GM12878 (cell line): ENCODE data around the gene AOPEP. TPM values are rescaled to one million over a fixed set of nuclear protein-coding genes. Genes with fewer than 3 reads are reported as not detected.

ENCODE experiments used
- ASH2L ChIP-seq: fragments of 300-600, 200-600 bp; sonication (generic); IDR thresholded peaks from 2 replicates; pipeline ENCODE4 v1.6.1; 2017; ENCODE audit warnings: low read depth, mild to moderate bottlenecking, borderline replicate concordance
- BACH1 ChIP-seq: fragments of 450-650 bp; IDR thresholded peaks from 2 replicates; pipeline ENCODE4 v1.6.1; 2017; ENCODE audit warnings: mild to moderate bottlenecking, borderline replicate concordance
- BHLHE40 ChIP-seq, 2 experiments: fragments of 450-650 bp in 1 of 2; IDR thresholded peaks; 2 replicates each; pipeline ENCODE4 v1.6.1; 2011 to 2017; ENCODE audit warnings: low read depth in 2 of 2, borderline replicate concordance in 1 of 2, improper control_type of control experiment in 1 of 2, low read length in 1 of 2, mild to moderate bottlenecking in 1 of 2
- CREM ChIP-seq: IDR thresholded peaks from 2 replicates; pipeline ENCODE4 v1.6.1; 2014; ENCODE audit warnings: antibody characterized with exemption, low read depth
- EED ChIP-seq: sonication (generic); IDR thresholded peaks from 2 replicates; pipeline ENCODE4 v1.6.1; 2016; ENCODE audit warnings: antibody characterized with exemption, low read depth
- EP300 ChIP-seq, 2 experiments: fragments of 150-350 bp in 1 of 2; IDR thresholded peaks; 2 replicates each; pipeline ENCODE4 v1.6.1; 2011 to 2012; ENCODE audit warnings: low read depth in 2 of 2, low read length in 2 of 2, borderline replicate concordance in 1 of 2, improper control_type of control experiment in 1 of 2, inconsistent platforms in 1 of 2; ENCODE audit not compliant: control insufficient read depth in 1 of 2
- EZH2 ChIP-seq: IDR thresholded peaks from 2 replicates; pipeline ENCODE4 v1.6.1; 2012; ENCODE audit warnings: low read depth, mild to moderate bottlenecking, control low read depth, inconsistent platforms, low read length, borderline replicate concordance; ENCODE audit not compliant: control insufficient read depth
- FOXM1 ChIP-seq: IDR thresholded peaks from 2 replicates; pipeline ENCODE4 v1.6.1; 2012; ENCODE audit warnings: low read depth, mild to moderate bottlenecking, inconsistent platforms, low read length, moderate library complexity
- HCFC1 ChIP-seq: fragments of 150-350 bp; IDR thresholded peaks from 2 replicates; pipeline ENCODE4 v1.6.1; 2014; ENCODE audit warnings: low read length
- JUNB ChIP-seq: IDR thresholded peaks from 2 replicates; pipeline ENCODE4 v1.6.1; 2016; ENCODE audit warnings: antibody characterized with exemption, mild to moderate bottlenecking
- NFIC ChIP-seq: IDR thresholded peaks from 2 replicates; pipeline ENCODE4 v1.6.1; 2012; ENCODE audit warnings: low read depth, mild to moderate bottlenecking, inconsistent platforms, low read length, moderate library complexity
- POLR2AphosphoS5 ChIP-seq: IDR thresholded peaks from 2 replicates; pipeline ENCODE4 v1.6.1; 2011; ENCODE audit warnings: mild to moderate bottlenecking, low read length, inconsistent platforms
- STAT1 ChIP-seq: fragments of 450-650 bp; conservative IDR thresholded peaks from 2 replicates; pipeline ENCODE4 v1.6.1; 2014; ENCODE audit warnings: antibody characterized with exemption, mild to moderate bottlenecking
- SUPT20H ChIP-seq: IDR thresholded peaks from 2 replicates; pipeline ENCODE4 v1.6.1; 2011; ENCODE audit warnings: low read depth, mild to moderate bottlenecking, low read length, moderate library complexity, borderline replicate concordance; ENCODE audit not compliant: control insufficient read depth
- YY1 ChIP-seq: IDR thresholded peaks from 2 replicates; pipeline ENCODE4 v1.6.1; 2011; ENCODE audit warnings: low read depth, mild to moderate bottlenecking, low read length
- ZSCAN29 ChIP-seq: fragments of 450-650 bp; IDR thresholded peaks from 2 replicates; pipeline ENCODE4 v1.6.1; 2017; ENCODE audit warnings: mild to moderate bottlenecking, moderate library complexity
- polyA plus RNA-seq, 11 experiments: library from polyadenylated mRNA; depleted of rRNA in 4 of 11; unstranded in 6 of 11; stranded (reverse) in 5 of 11; fragments of >200 nt; fragmentation: Nextera tagmentation in 4 of 11; fragmentation: Illumina TruSeq in 1 of 11; extraction: Ambion mirVana in 4 of 11; extraction: Trizol in 1 of 11; gene quantifications; 1 replicate in 1 of 11; 2 replicates in 10 of 11; pipeline versions ENCODE4 v1.2.1 to v1.2.3, GENCODE V29; 2011 to 2016; ENCODE audit warnings: inconsistent platforms in 2 of 11, missing spikeins in 2 of 11, low read depth in 1 of 11
- total RNA-seq, 4 experiments: library from RNA; depleted of rRNA in 3 of 4; stranded (reverse); fragments of >200 nt in 3 of 4; fragmentation: Illumina TruSeq in 1 of 4; extraction: Trizol in 1 of 4; gene quantifications; 2 replicates each; pipeline versions ENCODE4 v1.2.1 to v1.2.3, GENCODE V29; 2013 to 2021
- TF ChIP-seq, protein P1 (sequence below): IDR thresholded peaks from 2 replicates; pipeline ENCODE4 v1.6.1; 2012; ENCODE audit warnings: mild to moderate bottlenecking, low read depth, low read length
- TF ChIP-seq, protein P2 (sequence below): IDR thresholded peaks from 2 replicates; pipeline ENCODE4 v1.6.1; 2012; ENCODE audit warnings: low read length, inconsistent platforms

The AOPEP gene
- total and polyA plus RNA-seq, 10 of the 15 experiments (the other 5 are each of a cell fraction or from before 2014, with no cell fraction given) = 2.3 to 16.9 (median 10.1) TPM

DNA sequence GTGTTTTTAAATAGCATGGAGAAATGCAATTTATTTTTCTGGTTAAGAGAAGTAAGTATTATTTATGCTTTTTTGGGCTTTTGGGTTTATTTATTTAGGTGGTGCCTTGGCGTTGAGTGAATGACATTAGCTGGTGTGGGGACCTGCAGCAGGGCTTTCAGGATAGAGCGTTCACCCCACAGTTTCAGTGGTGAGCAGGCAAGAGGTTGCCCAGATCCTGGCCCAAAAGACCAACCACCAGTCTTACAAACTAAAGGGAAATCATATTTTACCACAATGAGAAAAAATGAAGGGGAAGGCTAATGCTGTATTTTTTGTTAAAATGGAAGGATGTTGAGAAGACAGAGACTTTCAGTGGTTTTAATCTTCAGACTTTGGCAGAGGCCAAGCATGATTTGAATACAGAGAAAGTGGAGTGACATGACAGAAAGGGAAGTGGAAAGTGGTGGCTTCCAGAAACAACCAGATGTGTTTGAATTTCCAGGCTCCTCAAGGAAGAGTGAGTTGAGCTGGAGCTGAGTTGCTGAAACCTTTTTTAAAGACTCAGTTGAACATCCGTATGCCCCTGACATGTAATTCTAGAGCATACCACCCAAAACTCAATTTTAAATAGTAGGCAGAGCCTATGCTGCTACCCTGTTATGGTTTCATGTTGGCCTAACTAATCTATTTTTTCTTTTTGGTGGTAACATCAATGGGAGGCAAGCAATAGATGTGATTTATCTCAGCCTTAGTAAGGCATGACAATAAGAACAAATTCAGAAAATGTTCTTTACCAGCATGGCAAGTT is 94.8 kb downstream of the AOPEP start (continued):
- no peak for TF ChIP-seq POLR2AphosphoS5
- no peak for TF ChIP-seq STAT1
- TF ChIP-seq BACH1 = no peak
- TF ChIP-seq ASH2L = no peak
- no peak for TF ChIP-seq CREM
- peak; percentile 44; the same call in 1 of the 2 replicates for TF ChIP-seq NFIC
- peak; percentile 86 for TF ChIP-seq EED
- TF ChIP-seq EZH2 = no peak
- 0 out of 2 replicates have a peak, but pooled peaks have one; percentile 7 for TF ChIP-seq YY1
- TF ChIP-seq, protein P1, sequence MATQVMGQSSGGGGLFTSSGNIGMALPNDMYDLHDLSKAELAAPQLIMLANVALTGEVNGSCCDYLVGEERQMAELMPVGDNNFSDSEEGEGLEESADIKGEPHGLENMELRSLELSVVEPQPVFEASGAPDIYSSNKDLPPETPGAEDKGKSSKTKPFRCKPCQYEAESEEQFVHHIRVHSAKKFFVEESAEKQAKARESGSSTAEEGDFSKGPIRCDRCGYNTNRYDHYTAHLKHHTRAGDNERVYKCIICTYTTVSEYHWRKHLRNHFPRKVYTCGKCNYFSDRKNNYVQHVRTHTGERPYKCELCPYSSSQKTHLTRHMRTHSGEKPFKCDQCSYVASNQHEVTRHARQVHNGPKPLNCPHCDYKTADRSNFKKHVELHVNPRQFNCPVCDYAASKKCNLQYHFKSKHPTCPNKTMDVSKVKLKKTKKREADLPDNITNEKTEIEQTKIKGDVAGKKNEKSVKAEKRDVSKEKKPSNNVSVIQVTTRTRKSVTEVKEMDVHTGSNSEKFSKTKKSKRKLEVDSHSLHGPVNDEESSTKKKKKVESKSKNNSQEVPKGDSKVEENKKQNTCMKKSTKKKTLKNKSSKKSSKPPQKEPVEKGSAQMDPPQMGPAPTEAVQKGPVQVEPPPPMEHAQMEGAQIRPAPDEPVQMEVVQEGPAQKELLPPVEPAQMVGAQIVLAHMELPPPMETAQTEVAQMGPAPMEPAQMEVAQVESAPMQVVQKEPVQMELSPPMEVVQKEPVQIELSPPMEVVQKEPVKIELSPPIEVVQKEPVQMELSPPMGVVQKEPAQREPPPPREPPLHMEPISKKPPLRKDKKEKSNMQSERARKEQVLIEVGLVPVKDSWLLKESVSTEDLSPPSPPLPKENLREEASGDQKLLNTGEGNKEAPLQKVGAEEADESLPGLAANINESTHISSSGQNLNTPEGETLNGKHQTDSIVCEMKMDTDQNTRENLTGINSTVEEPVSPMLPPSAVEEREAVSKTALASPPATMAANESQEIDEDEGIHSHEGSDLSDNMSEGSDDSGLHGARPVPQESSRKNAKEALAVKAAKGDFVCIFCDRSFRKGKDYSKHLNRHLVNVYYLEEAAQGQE = no peak
- TF ChIP-seq BHLHE40 (IDR thresholded peaks at IDR 0.05; ENCODE audit: borderline replicate concordance in 1 of 2, low read depth in 2 of 2, low read length in 1 of 2) = peak in 1 of 2 experiments; percentile 44; a peak in 1 of 4 replicates
- TF ChIP-seq HCFC1 = no peak
- TF ChIP-seq JUNB = peak; percentile 8; the same call in 1 of the 2 replicates
- TF ChIP-seq, protein P2, sequence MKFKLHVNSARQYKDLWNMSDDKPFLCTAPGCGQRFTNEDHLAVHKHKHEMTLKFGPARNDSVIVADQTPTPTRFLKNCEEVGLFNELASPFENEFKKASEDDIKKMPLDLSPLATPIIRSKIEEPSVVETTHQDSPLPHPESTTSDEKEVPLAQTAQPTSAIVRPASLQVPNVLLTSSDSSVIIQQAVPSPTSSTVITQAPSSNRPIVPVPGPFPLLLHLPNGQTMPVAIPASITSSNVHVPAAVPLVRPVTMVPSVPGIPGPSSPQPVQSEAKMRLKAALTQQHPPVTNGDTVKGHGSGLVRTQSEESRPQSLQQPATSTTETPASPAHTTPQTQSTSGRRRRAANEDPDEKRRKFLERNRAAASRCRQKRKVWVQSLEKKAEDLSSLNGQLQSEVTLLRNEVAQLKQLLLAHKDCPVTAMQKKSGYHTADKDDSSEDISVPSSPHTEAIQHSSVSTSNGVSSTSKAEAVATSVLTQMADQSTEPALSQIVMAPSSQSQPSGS = peak; percentile 54; the same call in 1 of the 2 replicates
- no peak for TF ChIP-seq ZSCAN29
- TF ChIP-seq FOXM1 = peak; percentile 33; the same call in 1 of the 2 replicates
- peak in 1 of 2 experiments; percentile 23; a peak in 2 of 4 replicates for TF ChIP-seq EP300 (IDR thresholded peaks at IDR 0.05; ENCODE audit: borderline replicate concordance in 1 of 2, control insufficient read depth in 1 of 2, low read depth in 2 of 2, low read length in 2 of 2)
- no peak for TF ChIP-seq SUPT20H
